Measurements from ENCODE around the gene NEDD4.

DNA sequence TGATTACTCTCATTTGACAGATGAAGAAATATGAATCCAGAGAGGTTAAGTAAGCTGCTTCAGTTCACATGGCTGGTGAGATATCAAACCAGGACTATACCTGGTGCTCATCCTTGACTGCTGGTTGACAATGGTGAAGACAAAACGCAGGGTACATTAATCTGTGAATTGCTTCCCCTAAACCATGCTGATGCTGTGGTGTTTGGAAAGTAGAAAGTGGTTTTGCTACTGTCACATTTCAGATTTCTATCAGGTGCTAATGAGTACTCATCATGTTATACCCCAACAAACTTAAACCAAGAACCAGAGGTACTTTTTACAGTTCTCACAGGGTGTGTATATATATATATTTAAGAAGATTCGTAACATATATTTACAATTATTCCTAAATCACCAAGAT lies 165.5 kb downstream of the NEDD4 start:
- TF ChIP-seq, protein P1, sequence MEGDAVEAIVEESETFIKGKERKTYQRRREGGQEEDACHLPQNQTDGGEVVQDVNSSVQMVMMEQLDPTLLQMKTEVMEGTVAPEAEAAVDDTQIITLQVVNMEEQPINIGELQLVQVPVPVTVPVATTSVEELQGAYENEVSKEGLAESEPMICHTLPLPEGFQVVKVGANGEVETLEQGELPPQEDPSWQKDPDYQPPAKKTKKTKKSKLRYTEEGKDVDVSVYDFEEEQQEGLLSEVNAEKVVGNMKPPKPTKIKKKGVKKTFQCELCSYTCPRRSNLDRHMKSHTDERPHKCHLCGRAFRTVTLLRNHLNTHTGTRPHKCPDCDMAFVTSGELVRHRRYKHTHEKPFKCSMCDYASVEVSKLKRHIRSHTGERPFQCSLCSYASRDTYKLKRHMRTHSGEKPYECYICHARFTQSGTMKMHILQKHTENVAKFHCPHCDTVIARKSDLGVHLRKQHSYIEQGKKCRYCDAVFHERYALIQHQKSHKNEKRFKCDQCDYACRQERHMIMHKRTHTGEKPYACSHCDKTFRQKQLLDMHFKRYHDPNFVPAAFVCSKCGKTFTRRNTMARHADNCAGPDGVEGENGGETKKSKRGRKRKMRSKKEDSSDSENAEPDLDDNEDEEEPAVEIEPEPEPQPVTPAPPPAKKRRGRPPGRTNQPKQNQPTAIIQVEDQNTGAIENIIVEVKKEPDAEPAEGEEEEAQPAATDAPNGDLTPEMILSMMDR (conservative IDR thresholded peaks at IDR 0.05; ENCODE audit: low read depth, low read length): no peak
- TF ChIP-seq POLR2A (IDR thresholded peaks at IDR 0.05; ENCODE audit: low read depth, low read length) (no peak), MXI1 (IDR thresholded peaks at IDR 0.05; ENCODE audit: borderline replicate concordance, low read depth, low read length) (no peak), BHLHE40 (IDR thresholded peaks at IDR 0.05; ENCODE audit: low read depth, low read length) (no peak), RFX5 (IDR thresholded peaks at IDR 0.05; ENCODE audit: low read depth, low read length) (no peak)

All from IMR-90 (cell line).